Mucosa of rectum (tissue), 2 donors: ENCODE data around the gene CLEC4E.
"Not testable (repeated sequence)": the region's sequence is repeated elsewhere in the genome, so short reads cannot be mapped to it uniquely, and the experiment has no call there.

Source experiments
- H3K27ac ChIP-seq, 2 donors: one replicate each; pipeline ENCODE4 v1.7.0; 2013; ENCODE audit warnings: inconsistent platforms in 2 of 2, low read depth in 2 of 2, low read length in 2 of 2
- H3K27me3 ChIP-seq, 2 donors: one replicate each; pipeline ENCODE4 v1.7.0; 2013; ENCODE audit warnings: low read length in 2 of 2; ENCODE audit not compliant: control insufficient read depth in 2 of 2, insufficient read depth in 2 of 2
- H3K36me3 ChIP-seq, 2 donors: one replicate each; pipeline ENCODE4 v1.7.0; 2013; ENCODE audit warnings: low read length in 2 of 2; ENCODE audit not compliant: control insufficient read depth in 2 of 2, insufficient read depth in 2 of 2
- H3K4me1 ChIP-seq, 2 donors: one replicate each; pipeline ENCODE4 v1.7.0; 2013; ENCODE audit warnings: low read length in 2 of 2, mild to moderate bottlenecking in 1 of 2; ENCODE audit not compliant: control insufficient read depth in 2 of 2, insufficient read depth in 2 of 2
- H3K4me3 ChIP-seq, 2 donors: one replicate each; pipeline ENCODE4 v1.7.0; 2013; ENCODE audit warnings: low read length in 2 of 2
- H3K9ac ChIP-seq, 2 donors: one replicate each; pipeline ENCODE4 v1.7.0; 2013; ENCODE audit warnings: low read length in 2 of 2, low read depth in 1 of 2, mild to moderate bottlenecking in 1 of 2
- H3K9me3 ChIP-seq, 2 donors: one replicate each; pipeline ENCODE4 v1.7.0; 2013; ENCODE audit warnings: low read length in 2 of 2; ENCODE audit not compliant: control insufficient read depth in 2 of 2
- donor health status: healthy.
- donor health status: Normal muscosa, but diverticular disease.

CLEC4E gene, protein sequence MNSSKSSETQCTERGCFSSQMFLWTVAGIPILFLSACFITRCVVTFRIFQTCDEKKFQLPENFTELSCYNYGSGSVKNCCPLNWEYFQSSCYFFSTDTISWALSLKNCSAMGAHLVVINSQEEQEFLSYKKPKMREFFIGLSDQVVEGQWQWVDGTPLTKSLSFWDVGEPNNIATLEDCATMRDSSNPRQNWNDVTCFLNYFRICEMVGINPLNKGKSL

DNA sequence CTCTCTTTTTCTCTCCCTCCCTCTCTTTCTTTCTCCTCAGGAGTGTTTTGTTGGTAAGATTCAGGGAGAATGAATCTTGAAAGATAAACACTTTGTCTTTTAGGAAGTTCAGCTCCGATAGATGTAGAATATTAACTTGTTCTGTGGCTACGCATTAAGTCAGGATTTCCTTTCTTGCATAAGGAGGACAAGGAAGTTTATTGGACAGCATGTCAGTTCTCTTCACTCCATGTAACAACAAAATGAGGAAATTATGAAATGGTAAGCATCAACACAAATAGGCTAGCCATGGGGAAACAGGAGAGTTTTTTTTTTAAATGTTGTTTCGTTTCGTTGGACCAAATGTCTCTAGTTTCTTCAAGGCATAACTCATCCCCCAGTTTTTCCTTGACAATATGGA, at the start of gene CLEC4E:
Gene CLEC4E (minus strand): TSS at position 75 of the 400 bp plus-strand sequence. CDS start 108 bp downstream, outside the sequence.
- not testable (repeated sequence) for H3K4me1 ChIP-seq, H3K27me3 ChIP-seq, H3K27ac ChIP-seq, H3K4me3 ChIP-seq, H3K9ac ChIP-seq, H3K9me3 ChIP-seq, H3K36me3 ChIP-seq

DNA sequence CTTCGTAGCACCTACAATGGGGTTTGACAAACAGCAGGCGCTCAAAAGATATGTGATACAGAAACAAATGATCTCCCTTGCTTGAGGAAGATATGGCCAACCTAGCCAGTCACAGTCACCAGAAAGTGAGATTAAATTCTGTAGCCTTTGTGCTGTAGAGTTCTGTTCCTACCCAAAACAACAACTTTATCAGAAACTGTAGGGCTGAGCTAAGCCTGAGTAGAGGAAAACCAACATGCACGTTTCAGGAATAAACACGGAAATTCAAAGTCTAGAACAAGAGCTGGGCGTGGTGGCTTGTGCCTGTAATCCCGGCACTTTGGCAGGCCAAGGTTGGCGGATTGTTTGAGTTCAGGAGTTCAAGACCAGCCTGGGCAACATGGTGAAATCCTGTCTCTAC, 49.0 kb upstream of the CLEC4E start:
- no peak overlapping the region for H3K27ac ChIP-seq
- no peaks in the 10 kb centered on the region for H3K36me3 ChIP-seq

DNA sequence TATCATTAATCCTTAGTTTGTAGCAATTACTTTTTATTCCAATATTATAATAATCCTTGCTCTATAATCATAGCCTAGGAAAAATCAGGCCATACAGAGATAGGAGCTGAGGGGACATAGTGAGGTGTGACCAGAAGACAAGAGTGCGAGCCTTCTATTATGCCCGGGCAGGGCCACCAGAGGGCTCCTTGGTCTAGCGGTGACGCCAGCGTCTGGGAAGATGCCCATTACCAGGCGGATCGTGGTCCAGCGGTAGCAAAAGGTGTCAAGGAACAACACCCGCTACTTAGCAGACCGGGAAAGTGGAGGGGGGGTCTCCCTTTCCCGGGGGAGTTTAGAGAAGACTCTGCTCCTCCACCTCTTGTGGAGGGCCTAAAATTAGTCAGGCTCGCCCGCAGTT, 43.8 kb upstream of the CLEC4E start:
- H3K4me3 ChIP-seq, H3K9ac ChIP-seq, H3K36me3 ChIP-seq, H3K9me3 ChIP-seq, H3K27ac ChIP-seq, H3K27me3 ChIP-seq, H3K4me1 ChIP-seq: not testable (repeated sequence)

More for the DNA sequence above, 49.0 kb upstream of the CLEC4E start:
- H3K4me1 ChIP-seq = no peaks in the 10 kb centered on the region
- H3K27me3 ChIP-seq = no peaks in the 10 kb centered on the region
- H3K9me3 ChIP-seq = no peaks in the 10 kb centered on the region
- no peak overlapping the region for H3K9ac ChIP-seq
- no peak overlapping the region for H3K4me3 ChIP-seq

DNA sequence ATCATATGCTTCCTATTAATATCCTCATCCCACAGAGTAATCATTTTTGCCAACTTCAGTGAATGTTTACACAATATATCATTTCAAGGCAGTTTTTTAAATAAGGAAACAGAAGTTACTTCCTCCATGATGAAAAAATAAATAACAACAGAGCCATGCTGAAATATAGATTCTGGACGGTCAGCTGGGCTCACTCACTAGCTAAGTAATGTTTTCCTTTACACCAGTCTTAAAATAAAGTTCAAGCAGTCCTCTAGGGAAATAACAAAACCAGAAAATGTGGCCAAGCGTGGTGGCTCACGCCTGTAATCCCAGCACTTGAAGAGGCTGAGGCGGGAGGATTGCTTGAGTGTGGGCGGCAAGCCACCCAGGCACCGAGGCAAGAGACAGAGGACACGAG, 43.3 kb upstream of the CLEC4E start:
- no peaks in the 10 kb centered on the region for H3K36me3 ChIP-seq
- H3K27ac ChIP-seq = no peak overlapping the region
- no peaks in the 10 kb centered on the region for H3K4me1 ChIP-seq
- H3K27me3 ChIP-seq = no peaks in the 10 kb centered on the region
- H3K9me3 ChIP-seq = no peaks in the 10 kb centered on the region
- no peak overlapping the region for H3K4me3 ChIP-seq
- no peak overlapping the region for H3K9ac ChIP-seq

DNA sequence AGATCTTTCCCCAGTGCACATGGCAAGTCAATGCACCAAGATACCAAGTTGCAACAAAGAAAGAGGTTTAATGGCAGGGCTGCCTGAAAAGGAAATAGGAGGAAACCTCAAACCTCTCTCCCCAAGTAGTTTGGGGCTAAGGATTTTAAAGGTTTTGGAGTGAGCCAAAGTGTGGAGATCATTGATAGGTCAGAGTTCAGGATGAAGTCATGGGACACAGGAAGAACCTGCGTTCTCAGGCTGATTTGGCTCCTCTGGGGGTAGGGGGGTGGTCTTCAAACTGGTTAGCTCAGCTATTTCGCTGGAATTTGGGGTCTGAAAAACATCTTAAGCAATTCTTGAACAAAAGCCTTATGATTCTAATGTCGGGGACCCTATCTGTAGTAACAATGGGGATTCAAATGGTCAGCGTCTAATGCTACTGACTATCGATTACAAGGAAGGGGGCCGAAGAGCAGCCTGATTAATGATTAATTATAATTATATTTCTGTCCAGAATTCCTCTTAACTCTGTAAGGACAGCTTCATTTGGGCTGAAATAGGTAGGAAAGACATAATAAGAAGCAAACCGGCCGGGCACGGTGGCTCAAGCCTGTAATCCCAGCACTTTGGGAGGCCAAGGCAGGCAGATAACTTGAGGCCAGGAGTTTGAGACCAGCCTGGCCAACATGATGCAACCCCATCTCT, 40.5 kb upstream of the CLEC4E start:
- H3K4me3 ChIP-seq = no peak overlapping the region
- H3K9me3 ChIP-seq = no peaks in the 10 kb centered on the region
- no peak overlapping the region for H3K27ac ChIP-seq

DNA sequence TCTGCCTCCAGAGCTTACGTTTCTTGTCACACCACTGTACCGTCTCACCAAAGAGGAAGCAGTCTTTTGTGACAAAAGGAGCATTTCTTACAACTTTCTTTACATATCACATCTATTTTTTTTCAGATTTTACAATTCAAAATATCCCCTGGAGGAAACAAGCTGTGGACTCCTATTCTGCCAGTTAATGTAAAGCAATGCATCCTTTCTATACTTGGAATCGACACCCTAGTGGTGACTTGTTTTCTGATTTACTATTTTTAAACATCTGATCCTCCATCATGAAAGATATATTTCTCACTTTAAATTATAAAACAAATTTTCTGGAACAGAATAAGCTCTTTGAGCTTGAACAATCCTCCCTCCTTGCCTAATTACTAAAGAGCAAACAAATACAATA, 37.2 kb upstream of the CLEC4E start:
- H3K36me3 ChIP-seq = no peaks in the 10 kb centered on the region

More for the DNA sequence above, 40.5 kb upstream of the CLEC4E start:
- Histone ChIP-seq H3K27me3 (no peaks in the 10 kb centered on the region), H3K4me1 (no peaks in the 10 kb centered on the region), H3K9ac (no peak overlapping the region), H3K36me3 (no peaks in the 10 kb centered on the region)

DNA sequence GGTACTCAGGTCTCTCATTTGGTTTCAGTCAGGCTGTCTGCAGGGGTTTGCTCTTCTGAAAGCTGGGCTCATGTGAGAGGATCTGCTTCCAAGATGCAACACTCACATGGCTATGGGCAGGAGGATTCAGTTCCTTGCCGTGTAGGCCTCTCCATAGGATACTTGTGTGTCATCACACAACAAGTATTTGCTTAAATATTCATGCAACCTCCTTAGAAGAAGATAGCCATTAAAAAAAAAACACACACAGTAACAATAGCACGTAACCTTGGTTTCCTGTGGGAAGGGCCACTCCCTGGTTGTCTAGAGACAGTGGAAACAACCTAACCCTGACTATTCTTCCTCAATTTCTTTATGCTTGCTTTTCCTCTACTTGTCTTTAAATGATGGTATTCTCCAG, 31.8 kb upstream of the CLEC4E start:
- no peaks in the 10 kb centered on the region for H3K4me1 ChIP-seq
- no peak overlapping the region for H3K9ac ChIP-seq
- H3K27me3 ChIP-seq = no peaks in the 10 kb centered on the region
- H3K4me3 ChIP-seq = no peak overlapping the region
- H3K36me3 ChIP-seq = no peaks in the 10 kb centered on the region
- H3K27ac ChIP-seq = no peak overlapping the region
- H3K9me3 ChIP-seq = no peaks in the 10 kb centered on the region

More for the DNA sequence above, 37.2 kb upstream of the CLEC4E start:
- H3K9ac ChIP-seq = no peak overlapping the region
- no peaks in the 10 kb centered on the region for H3K9me3 ChIP-seq
- no peak overlapping the region for H3K27ac ChIP-seq
- no peak overlapping the region for H3K4me3 ChIP-seq
- H3K27me3 ChIP-seq = no peaks in the 10 kb centered on the region
- H3K4me1 ChIP-seq = no peaks in the 10 kb centered on the region

DNA sequence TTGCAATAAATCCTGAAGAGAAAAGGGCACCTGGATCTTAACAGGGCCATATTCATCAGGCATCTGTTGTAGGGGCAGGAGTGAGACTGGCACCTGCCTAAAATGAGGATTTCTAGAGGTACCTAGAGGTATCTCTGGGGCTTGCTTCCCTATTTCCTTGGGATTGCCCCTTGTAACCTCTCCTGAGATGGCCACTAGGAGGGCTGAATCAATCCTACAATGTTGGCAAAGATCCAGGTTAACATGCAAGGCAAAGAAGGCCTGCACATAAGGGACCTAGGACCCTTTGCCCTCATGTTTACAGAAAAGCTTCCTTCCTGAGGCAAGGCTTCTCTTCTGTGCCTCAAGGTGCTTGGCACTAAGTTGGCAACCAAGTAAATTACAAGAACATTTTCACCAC, 25.8 kb upstream of the CLEC4E start:
- Histone ChIP-seq H3K9ac (no peak overlapping the region), H3K27me3 (no peaks in the 10 kb centered on the region), H3K27ac (peak overlapping the region in 1 of 2 donors; percentile 29), H3K4me3 (no peak overlapping the region), H3K36me3 (no peaks in the 10 kb centered on the region), H3K9me3 (no peaks in the 10 kb centered on the region), H3K4me1 (no peaks in the 10 kb centered on the region)

DNA sequence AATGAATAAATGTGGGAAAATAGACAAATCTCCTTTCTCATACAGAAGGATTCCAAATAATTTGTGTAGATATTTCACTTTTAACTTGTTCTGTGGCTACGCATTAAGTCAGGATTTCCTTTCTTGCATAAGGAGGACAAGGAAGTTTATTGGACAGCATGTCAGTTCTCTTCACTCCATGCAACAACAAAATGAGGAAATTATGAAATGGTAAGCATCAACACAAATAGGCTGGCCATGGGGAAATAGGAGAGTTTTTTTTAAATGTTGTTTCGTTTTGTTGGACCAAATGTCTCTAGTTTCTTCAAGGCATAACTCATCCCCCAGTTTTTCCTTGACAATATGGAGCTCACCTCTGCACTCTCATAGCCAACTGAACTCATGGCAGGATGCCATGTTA, 25.3 kb upstream of the CLEC4E start:
- H3K27me3 ChIP-seq, H3K4me3 ChIP-seq, H3K36me3 ChIP-seq, H3K9me3 ChIP-seq, H3K4me1 ChIP-seq, H3K9ac ChIP-seq: not testable (repeated sequence)
- peak overlapping the region in 1 of 2 donors; percentile 29 for H3K27ac ChIP-seq

DNA sequence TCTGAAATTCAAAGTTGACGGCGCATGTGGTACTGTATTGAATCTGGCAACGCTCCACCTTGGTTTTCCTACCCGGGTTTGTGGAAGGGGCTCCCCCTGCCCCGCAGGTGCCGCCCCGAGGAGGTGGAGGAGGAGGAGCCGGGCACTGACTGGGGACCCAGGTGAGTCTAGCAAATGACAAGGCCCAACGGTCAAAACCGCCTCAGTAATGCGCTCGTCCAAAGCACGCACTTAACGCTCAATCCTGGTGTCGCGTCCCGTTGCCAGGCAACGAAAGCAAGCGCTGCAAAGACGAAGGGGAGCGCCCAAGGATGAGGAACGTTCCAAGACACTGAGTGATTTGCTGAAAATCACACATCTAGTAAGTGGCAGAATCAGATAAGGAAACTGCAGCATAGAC, 24.0 kb upstream of the CLEC4E start:
- no peak overlapping the region for H3K4me3 ChIP-seq
- H3K9ac ChIP-seq = no peak overlapping the region
- H3K27me3 ChIP-seq = no peaks in the 10 kb centered on the region
- no peaks in the 10 kb centered on the region for H3K9me3 ChIP-seq
- no peaks in the 10 kb centered on the region for H3K4me1 ChIP-seq
- no peak overlapping the region for H3K27ac ChIP-seq
- no peaks in the 10 kb centered on the region for H3K36me3 ChIP-seq
